HepG2 (cell line): ENCODE measurements around the gene STIM1. TPM values are rescaled to one million over a fixed set of nuclear protein-coding genes. Genes with fewer than 3 reads are reported as not detected.
A peak's percentile ranks its signal among the peaks of the same experiment; 100 is the strongest.

Source experiments
- AGO2 ChIP-seq: fragments of 200-400 bp; formaldehyde crosslinking; optimal IDR thresholded peaks from 2 replicates; pipeline ENCODE3; 2017; ENCODE audit warnings: mild to moderate bottlenecking, low read depth, low read length, moderate library complexity
- DDIT3 ChIP-seq: sonication (generic); formaldehyde crosslinking; IDR thresholded peaks from 2 replicates; pipeline ENCODE4 v1.4.0; 2020; ENCODE audit warnings: mild to moderate bottlenecking, missing genetic modification reagents
- DNMT3B ChIP-seq: conservative IDR thresholded peaks from 2 replicates; pipeline ENCODE4 v1.6.1; 2016; ENCODE audit warnings: missing biosample characterization, control low read depth
- ERF ChIP-seq: IDR thresholded peaks from 2 replicates; pipeline ENCODE4 v1.6.1; 2018; ENCODE audit warnings: missing biosample characterization, missing genetic modification reagents
- ETV5 ChIP-seq: IDR thresholded peaks from 2 replicates; pipeline ENCODE4 v1.6.1; 2018; ENCODE audit warnings: missing biosample characterization, missing genetic modification reagents, inconsistent platforms, borderline replicate concordance
- FOXC1 ChIP-seq: sonication (generic); formaldehyde crosslinking; IDR thresholded peaks from 2 replicates; pipeline ENCODE4 v1.8.0; 2022; ENCODE audit warnings: mild to moderate bottlenecking, missing genetic modification reagents, borderline replicate concordance
- GABPB1 ChIP-seq: IDR thresholded peaks from 2 replicates; pipeline ENCODE4 v1.6.1; 2016; ENCODE audit warnings: mild to moderate bottlenecking, missing genetic modification reagents, moderate library complexity, missing compliant biosample characterization
- HMG20B ChIP-seq: conservative IDR thresholded peaks from 2 replicates; pipeline ENCODE4 v1.6.1; 2016; ENCODE audit warnings: missing genetic modification reagents, missing compliant biosample characterization
- ISX ChIP-seq: sonication (generic); formaldehyde crosslinking; conservative IDR thresholded peaks from 2 replicates; pipeline ENCODE4 v1.5.0; 2020; ENCODE audit warnings: missing genetic modification reagents
- MAFG ChIP-seq: sonication (generic); formaldehyde crosslinking; IDR thresholded peaks from 2 replicates; pipeline ENCODE4 v1.5.1; 2020; ENCODE audit warnings: mild to moderate bottlenecking, missing genetic modification reagents
- MIER2 ChIP-seq: IDR thresholded peaks from 2 replicates; pipeline ENCODE4 v1.6.1; 2016; ENCODE audit warnings: missing biosample characterization, missing genetic modification reagents
- NFE2L2 ChIP-seq: fragments of 150-350 bp; IDR thresholded peaks from 2 replicates; pipeline ENCODE4 v1.6.1; 2014; ENCODE audit warnings: low read length
- PHF8 ChIP-seq: sonication (generic); formaldehyde crosslinking; IDR thresholded peaks from 2 replicates; pipeline ENCODE4 v1.5.0; 2020; ENCODE audit warnings: missing genetic modification reagents
- RAD21 ChIP-seq: fragments of 450-650 bp; formaldehyde crosslinking; IDR thresholded peaks from 2 replicates; pipeline ENCODE4 v1.5.0; 2020; ENCODE audit warnings: mild to moderate bottlenecking
- YEATS2 ChIP-seq: sonication (generic); formaldehyde crosslinking; IDR thresholded peaks from 2 replicates; pipeline ENCODE4 v1.4.0; 2020; ENCODE audit warnings: missing genetic modification reagents, borderline replicate concordance
- ZFX ChIP-seq: sonication (generic); formaldehyde crosslinking; IDR thresholded peaks from 2 replicates; pipeline ENCODE4 v1.4.0; 2020; ENCODE audit warnings: mild to moderate bottlenecking, low read depth, missing genetic modification reagents, moderate library complexity
- ZNF10 ChIP-seq: sonication (generic); formaldehyde crosslinking; IDR thresholded peaks from 2 replicates; pipeline ENCODE4 v1.4.0; 2020; ENCODE audit warnings: mild to moderate bottlenecking, low read depth, missing genetic modification reagents, borderline replicate concordance
- ZNF235 ChIP-seq: sonication (generic); formaldehyde crosslinking; IDR thresholded peaks from 2 replicates; pipeline ENCODE4 v1.8.1; 2023; ENCODE audit warnings: mild to moderate bottlenecking, missing genetic modification reagents, borderline replicate concordance
- ZNF256 ChIP-seq: sonication (generic); formaldehyde crosslinking; conservative IDR thresholded peaks from 2 replicates; pipeline ENCODE4 v1.4.0; 2020; ENCODE audit warnings: missing genetic modification reagents
- ZNF274 ChIP-seq: sonication (generic); formaldehyde crosslinking; IDR thresholded peaks from 2 replicates; pipeline ENCODE4 v1.5.1; 2020; ENCODE audit warnings: mild to moderate bottlenecking, missing genetic modification reagents
- ZNF414 ChIP-seq: sonication (generic); formaldehyde crosslinking; IDR thresholded peaks from 2 replicates; pipeline ENCODE4 v1.5.0; 2020; ENCODE audit warnings: missing genetic modification reagents
- ZNF614 ChIP-seq: IDR thresholded peaks from 2 replicates; pipeline ENCODE4 v1.6.1; 2018; ENCODE audit warnings: missing biosample characterization, missing genetic modification reagents, inconsistent platforms, borderline replicate concordance
- ZNF644 ChIP-seq: IDR thresholded peaks from 2 replicates; pipeline ENCODE4 v1.6.1; 2016; ENCODE audit warnings: low read depth
- polyA plus RNA-seq, 8 experiments: library from polyadenylated mRNA; depleted of rRNA in 3 of 8; stranded (reverse) in 7 of 8; unstranded in 1 of 8; fragments of >200 nt; fragmentation: Illumina TruSeq in 4 of 8; extraction: Trizol in 4 of 8; gene quantifications; 2 replicates each; pipeline versions ENCODE4 v1.2.1 to v1.2.3, GENCODE V29; 2011 to 2016; ENCODE audit warnings: low read depth in 4 of 8, missing spikeins in 1 of 8, mixed read lengths in 1 of 8; ENCODE audit not compliant: insufficient read depth in 1 of 8
- total RNA-seq, 5 experiments: library from RNA; depleted of rRNA; stranded (reverse); fragments of >200 nt; fragmentation: Illumina TruSeq; extraction: Trizol; gene quantifications; 2 replicates each; pipeline ENCODE4 v1.2.3, GENCODE V29; 2016; ENCODE audit warnings: low read depth in 1 of 5
- TF ChIP-seq, protein P1 (sequence below): sonication (generic); formaldehyde crosslinking; IDR thresholded peaks from 2 replicates; pipeline ENCODE4 v1.5.0; 2020; ENCODE audit warnings: mild to moderate bottlenecking, missing genetic modification reagents
- TF ChIP-seq, protein P2 (sequence below): sonication (generic); formaldehyde crosslinking; IDR thresholded peaks from 2 replicates; pipeline ENCODE4 v1.8.1; 2023; ENCODE audit warnings: mild to moderate bottlenecking, missing genetic modification reagents
- TF ChIP-seq, protein P3 (sequence below): sonication (generic); formaldehyde crosslinking; IDR thresholded peaks from 2 replicates; pipeline ENCODE4 v1.4.0; 2020; ENCODE audit warnings: missing genetic modification reagents, borderline replicate concordance

STIM1 gene
- total and polyA plus RNA-seq, 2 of the 13 experiments (the other 11 are each of a cell fraction or from before 2014, with no cell fraction given): 19.2 to 28.5 TPM

DNA sequence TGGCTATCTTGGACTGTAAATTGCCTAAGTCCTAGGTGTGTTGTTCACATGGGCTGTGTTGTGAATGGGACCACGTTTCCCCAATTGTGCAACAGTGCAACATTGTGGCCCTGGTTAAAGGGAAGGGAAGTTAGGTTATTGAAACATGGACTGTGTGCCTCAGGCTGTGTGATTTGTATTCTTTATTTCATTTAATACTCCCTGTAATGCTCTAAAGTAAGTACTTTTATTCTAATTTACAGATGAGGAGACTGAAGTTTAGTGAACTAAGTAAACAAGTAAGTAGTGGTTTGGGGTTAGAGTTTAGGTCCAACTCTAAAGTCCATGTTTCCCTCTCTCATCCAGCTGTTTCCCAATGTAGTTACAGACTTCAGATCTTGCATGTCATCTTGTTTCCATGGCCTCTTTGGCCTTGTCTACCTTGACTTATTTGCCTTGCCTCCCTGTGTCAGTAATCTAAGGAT, 77.7 kb downstream of the STIM1 start (continued):
- TF ChIP-seq, protein P1, sequence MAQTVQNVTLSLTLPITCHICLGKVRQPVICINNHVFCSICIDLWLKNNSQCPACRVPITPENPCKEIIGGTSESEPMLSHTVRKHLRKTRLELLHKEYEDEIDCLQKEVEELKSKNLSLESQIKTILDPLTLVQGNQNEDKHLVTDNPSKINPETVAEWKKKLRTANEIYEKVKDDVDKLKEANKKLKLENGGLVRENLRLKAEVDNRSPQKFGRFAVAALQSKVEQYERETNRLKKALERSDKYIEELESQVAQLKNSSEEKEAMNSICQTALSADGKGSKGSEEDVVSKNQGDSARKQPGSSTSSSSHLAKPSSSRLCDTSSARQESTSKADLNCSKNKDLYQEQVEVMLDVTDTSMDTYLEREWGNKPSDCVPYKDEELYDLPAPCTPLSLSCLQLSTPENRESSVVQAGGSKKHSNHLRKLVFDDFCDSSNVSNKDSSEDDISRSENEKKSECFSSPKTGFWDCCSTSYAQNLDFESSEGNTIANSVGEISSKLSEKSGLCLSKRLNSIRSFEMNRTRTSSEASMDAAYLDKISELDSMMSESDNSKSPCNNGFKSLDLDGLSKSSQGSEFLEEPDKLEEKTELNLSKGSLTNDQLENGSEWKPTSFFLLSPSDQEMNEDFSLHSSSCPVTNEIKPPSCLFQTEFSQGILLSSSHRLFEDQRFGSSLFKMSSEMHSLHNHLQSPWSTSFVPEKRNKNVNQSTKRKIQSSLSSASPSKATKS (CRISPR knock-in tag): no peak
- no peak for TF ChIP-seq YEATS2 (CRISPR knock-in tag)
- TF ChIP-seq ZNF235 (CRISPR knock-in tag): no peak
- TF ChIP-seq GABPB1 (CRISPR knock-in tag): no peak
- TF ChIP-seq ZNF256 (CRISPR knock-in tag): no peak
- TF ChIP-seq DDIT3: no peak
- TF ChIP-seq PHF8: no peak
- TF ChIP-seq ETV5 (CRISPR knock-in tag): peak; percentile 36
- no peak for TF ChIP-seq ISX (CRISPR knock-in tag)
- no peak for TF ChIP-seq ZNF414
- no peak for TF ChIP-seq MAFG (CRISPR knock-in tag)
- no peak for TF ChIP-seq RAD21
- no peak for TF ChIP-seq ERF (CRISPR knock-in tag)
- no peak for TF ChIP-seq NFE2L2
- TF ChIP-seq FOXC1 (CRISPR knock-in tag): no peak
- TF ChIP-seq MIER2 (CRISPR knock-in tag): peak; percentile 32; the same call in 1 of the 2 replicates
- TF ChIP-seq ZNF614 (CRISPR knock-in tag): peak; percentile 91; the same call in 1 of the 2 replicates
- TF ChIP-seq, protein P2, sequence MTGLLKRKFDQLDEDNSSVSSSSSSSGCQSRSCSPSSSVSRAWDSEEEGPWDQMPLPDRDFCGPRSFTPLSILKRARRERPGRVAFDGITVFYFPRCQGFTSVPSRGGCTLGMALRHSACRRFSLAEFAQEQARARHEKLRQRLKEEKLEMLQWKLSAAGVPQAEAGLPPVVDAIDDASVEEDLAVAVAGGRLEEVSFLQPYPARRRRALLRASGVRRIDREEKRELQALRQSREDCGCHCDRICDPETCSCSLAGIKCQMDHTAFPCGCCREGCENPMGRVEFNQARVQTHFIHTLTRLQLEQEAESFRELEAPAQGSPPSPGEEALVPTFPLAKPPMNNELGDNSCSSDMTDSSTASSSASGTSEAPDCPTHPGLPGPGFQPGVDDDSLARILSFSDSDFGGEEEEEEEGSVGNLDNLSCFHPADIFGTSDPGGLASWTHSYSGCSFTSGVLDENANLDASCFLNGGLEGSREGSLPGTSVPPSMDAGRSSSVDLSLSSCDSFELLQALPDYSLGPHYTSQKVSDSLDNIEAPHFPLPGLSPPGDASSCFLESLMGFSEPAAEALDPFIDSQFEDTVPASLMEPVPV: no peak
- TF ChIP-seq, protein P3, sequence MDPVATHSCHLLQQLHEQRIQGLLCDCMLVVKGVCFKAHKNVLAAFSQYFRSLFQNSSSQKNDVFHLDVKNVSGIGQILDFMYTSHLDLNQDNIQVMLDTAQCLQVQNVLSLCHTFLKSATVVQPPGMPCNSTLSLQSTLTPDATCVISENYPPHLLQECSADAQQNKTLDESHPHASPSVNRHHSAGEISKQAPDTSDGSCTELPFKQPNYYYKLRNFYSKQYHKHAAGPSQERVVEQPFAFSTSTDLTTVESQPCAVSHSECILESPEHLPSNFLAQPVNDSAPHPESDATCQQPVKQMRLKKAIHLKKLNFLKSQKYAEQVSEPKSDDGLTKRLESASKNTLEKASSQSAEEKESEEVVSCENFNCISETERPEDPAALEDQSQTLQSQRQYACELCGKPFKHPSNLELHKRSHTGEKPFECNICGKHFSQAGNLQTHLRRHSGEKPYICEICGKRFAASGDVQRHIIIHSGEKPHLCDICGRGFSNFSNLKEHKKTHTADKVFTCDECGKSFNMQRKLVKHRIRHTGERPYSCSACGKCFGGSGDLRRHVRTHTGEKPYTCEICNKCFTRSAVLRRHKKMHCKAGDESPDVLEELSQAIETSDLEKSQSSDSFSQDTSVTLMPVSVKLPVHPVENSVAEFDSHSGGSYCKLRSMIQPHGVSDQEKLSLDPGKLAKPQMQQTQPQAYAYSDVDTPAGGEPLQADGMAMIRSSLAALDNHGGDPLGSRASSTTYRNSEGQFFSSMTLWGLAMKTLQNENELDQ (CRISPR knock-in tag): no peak
- TF ChIP-seq ZNF274: no peak
- peak; percentile 42; the same call in 1 of the 2 replicates for TF ChIP-seq ZFX (CRISPR knock-in tag)
- TF ChIP-seq HMG20B (CRISPR knock-in tag): no peak
- TF ChIP-seq DNMT3B: no peak
- TF ChIP-seq AGO2: no peak
- TF ChIP-seq ZNF644 (CRISPR knock-in tag): peak; percentile 82
- no peak for TF ChIP-seq ZNF10 (CRISPR knock-in tag)
